HTR-8/SVneo (cell line): ENCODE data around the gene ZC2HC1B.
"Not testable (repeated sequence)": the region's sequence is repeated elsewhere in the genome, so short reads cannot be mapped to it uniquely, and the experiment has no call there.

ENCODE experiments used
- DNase-seq: peaks from one replicate; pipeline ENCODE4 v3.0.0; 2011; ENCODE audit warnings: low spot score, mixed read lengths; ENCODE audit not compliant: insufficient read length
- FAIRE-seq: peaks from 2 replicates; lab custom pipeline; 2011; peaks lifted over from hg19 to GRCh38; lab: Jason Lieb, UNC

Gene ZC2HC1B

GRCh38 chr6:143867236-143867635 is 3.0 kb downstream of the ZC2HC1B start:
- DNase-seq (no peak), FAIRE-seq (no peak)

- FAIRE-seq, DNase-seq: not testable (repeated sequence)
These were observed 4.5 kb downstream of the ZC2HC1B start for GRCh38 chr6:143868808-143869207.

DNA sequence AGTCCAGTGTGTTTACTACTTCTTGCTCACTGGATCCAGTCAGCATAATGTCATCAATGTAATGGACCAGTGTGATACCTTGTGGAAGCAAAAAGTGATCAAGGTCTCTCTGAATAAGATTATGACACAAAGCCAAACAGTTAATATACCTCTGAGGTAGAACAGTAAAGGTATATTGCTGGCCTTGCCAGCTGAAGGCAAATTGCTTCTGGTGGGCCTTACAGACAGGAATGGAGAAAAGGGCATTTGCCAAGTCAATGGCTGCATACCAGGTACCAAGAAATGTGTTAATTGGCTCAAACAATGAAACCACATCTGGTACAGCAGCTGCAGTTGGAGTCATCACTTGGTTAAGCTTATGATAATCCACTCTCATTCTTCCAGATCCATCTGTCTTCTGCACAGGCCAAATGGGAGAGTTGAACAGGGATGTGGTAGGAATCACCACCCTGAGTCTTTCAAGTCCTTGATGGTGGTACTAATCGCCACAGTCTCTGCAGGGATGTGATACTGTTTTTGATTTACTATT is 7.0 kb downstream of the ZC2HC1B start:
- not testable (repeated sequence) for FAIRE-seq, DNase-seq

GRCh38 chr6:143872201-143872600 is 7.9 kb downstream of the ZC2HC1B start:
- FAIRE-seq: no peak
- no peak for DNase-seq

- DNase-seq, FAIRE-seq: not testable (repeated sequence)
These were observed 9.3 kb downstream of the ZC2HC1B start for GRCh38 chr6:143873600-143873999.

DNA sequence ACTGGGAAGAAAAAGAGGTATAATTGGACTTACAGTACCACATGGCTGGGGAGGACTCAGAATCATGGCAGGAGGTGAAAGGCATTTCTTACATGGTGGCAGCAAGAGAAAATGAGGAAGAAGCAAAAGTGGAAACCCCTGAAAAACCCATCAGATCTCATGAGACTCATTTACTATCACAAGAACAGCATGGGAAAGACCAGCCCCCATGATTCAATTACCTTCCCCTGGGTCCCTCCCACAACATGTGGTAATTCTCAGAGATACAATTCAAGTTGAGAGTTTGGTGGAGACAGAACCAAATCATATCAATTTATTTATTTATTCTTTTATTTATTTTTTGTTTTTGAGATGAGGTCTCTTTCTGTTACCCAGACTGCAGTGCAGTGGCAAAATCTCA is 10.2 kb downstream of the ZC2HC1B start:
- not testable (repeated sequence) for FAIRE-seq, DNase-seq

- DNase-seq: no peak
- FAIRE-seq: no peak
These were observed 13.5 kb downstream of the ZC2HC1B start for GRCh38 chr6:143877584-143878271.

DNA sequence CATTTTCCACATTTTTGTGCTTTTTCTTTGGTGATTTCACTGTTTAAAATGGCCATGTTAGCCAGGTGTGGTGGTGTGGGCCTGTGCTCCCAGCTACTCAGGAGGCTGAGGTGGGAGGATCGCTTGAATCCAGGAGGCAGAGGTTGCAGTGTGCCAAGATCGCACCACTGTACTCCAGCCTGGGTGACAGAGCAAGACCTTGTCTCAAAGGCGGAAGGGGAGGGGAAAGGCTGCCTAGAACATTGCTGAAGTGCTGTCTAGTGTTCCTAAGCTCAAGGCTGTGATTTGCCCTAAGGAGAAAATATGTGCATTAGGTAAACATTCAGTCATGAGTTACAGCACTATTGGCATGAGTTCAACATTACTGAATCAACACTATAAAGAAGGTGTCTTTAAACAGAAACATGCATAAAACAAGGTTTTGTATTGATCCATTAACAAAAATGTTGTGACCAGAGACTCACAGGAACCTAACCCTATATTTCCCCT is 14.0 kb downstream of the ZC2HC1B start:
- FAIRE-seq: no peak
- DNase-seq: no peak

- DNase-seq (no peak), FAIRE-seq (no peak)
These were observed 16.1 kb downstream of the ZC2HC1B start for GRCh38 chr6:143880412-143880811.

DNA sequence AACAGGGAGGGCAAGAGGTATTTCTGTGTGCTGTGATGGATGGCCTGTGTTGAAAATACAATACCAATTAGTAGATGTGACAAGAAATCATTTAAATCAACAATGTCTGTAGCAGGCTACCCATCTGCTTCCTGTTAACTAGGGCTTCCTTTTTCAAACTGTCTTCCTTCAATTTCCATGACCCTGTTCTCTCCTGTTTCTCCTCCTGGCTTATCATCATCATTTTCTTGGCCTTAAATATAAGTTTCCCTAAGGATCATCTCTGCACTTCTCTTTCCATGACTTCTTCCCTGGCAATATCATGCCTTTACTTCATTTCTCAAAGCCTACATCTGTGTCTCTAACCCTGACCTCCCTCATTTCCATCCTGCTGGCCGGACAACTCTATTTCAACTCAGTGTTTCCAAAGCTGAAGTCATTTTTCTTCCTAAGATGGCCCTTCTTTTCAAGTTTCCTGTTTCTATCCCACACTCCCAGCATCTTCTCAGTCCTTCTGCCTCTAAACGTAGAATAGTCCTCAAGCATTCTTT is 18.2 kb downstream of the ZC2HC1B start:
- FAIRE-seq: no peak

DNA sequence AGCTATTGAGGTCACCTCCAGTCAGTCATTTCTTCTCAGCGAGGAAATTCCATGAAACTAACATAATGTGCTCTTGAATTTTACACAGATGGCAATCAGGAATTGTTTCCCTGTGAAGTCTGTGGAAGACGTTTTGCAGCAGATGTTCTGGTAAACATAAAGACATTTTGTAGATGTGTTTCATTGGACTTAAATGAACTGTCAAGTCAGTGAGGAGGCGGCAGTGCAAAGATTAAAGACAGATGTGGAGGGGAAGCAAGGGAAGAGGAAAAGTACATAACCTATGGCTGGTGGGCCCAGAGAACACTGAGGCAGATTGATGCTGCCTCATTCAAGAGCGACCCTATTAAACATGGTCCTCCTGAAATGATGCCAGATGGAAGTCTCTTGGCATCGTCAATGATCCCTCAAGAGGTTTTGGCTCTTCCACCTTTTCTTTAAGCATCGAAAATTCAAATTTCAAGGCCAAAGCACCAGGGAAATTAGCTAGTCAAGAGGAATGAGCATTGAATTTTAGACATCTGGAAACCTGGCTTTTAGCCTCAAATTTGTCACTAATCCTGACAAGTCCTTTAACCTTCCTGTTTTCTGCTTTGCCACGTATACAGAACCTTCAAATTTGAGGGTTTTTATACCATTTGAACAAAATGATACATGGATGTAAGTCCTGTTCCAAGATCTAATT is 20.1 kb downstream of the ZC2HC1B start:
- DNase-seq (no peak), FAIRE-seq (no peak)

More for the DNA sequence above, 18.2 kb downstream of the ZC2HC1B start:
- no peak for DNase-seq

- no peak for FAIRE-seq
These were observed 20.8 kb downstream of the ZC2HC1B start for GRCh38 chr6:143885116-143885515.

GRCh38 chr6:143894655-143895054 is 30.4 kb downstream of the ZC2HC1B start:
- DNase-seq (no peak), FAIRE-seq (no peak)

More at GRCh38 chr6:143885116-143885515, 20.8 kb downstream of the ZC2HC1B start:
- DNase-seq: no peak

DNA sequence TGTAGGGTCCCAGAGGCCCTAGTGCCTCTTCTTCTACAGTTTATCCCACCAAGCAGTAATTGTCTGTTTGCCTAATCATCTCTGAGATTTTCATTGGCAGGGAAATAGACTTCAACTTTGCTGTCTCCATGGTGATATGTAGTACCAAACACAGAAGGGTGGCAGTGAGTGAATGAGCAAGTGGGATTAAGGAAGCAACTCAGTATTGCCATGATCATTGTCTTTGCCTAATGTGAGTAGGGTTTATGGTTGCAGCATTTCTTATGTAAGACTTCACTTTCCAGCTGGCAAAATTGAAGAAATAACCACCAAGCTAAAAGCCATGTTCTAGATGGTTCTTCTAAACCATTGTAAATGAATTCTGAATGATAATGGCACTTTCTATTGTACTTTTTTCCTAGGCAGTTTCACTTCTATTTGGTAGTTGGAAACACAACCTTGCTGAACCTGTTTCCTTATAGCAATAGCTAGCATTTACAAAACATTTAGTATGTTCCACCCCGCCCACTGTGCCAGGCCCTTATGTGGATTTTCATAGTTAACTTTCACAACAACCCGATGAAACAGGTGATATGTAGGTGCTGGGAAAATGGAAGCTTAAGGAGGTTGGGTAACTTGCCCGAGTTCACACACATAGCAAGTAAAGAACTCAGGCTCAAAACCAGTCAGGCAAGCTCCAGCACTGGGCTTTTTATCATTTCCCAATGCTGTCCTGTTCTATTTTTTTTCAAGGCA is 32.0 kb downstream of the ZC2HC1B start:
- no peak for FAIRE-seq
- DNase-seq: no peak

DNA sequence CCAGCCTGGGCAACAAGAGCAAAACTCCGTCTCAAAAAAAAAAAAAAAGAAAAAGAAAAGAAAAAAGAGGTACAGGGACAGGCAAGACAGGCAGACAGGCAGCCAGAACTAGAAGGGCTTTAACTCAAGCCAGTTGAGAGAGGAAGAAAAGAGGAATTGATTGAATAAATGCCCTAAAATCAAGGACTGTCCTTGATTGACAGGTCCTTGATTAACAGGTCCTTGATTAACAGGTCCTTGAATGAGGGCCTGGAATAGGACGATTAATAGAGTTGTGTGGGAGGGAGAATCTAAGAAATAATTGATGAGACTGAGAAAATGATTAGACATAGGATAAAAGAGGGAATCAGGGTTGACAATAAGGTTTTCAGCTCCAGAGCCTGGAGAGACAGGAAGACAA is 36.1 kb downstream of the ZC2HC1B start:
- no peak for DNase-seq
- FAIRE-seq: no peak

DNA sequence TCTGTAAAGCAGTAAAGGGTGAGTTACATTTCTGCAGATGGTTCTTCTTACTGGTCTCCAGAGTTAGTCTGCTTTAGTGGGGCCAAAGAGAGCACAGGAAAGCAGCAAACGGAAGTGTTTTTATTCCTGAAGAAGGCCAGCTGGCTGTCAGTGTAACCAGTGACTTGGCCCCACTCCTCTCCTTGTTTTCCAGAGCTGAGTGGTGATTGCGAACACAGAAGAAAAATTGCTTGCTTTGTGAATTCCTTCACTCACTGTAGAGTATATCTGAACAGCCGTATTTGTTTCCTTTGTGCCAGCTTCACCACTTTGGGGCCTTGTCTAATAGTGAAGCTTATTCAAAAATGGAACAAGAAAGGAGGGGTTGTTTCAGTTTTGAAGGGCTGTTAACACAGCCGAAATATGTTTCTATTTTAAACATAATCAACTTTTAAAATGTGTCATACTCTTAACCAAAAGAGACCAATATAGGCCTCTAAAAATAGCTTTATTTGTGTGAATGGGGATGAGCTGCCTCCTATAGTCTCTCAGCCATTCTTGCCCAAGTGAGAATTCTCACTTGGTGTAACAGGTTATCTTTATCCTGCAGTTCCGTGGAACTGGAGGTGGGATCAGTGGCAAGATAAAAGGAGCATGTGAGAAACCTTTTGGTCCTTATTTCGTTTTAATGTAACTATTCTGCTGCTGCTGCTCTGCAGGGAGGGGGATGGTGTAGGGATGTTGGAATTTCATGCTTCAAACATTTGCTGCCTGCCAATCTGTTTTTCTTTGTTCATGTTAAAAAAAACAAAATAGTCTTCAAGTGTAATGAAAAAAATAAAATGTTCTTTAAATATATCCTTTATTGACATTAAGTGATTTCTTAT is 37.8 kb downstream of the ZC2HC1B start:
- FAIRE-seq (no peak), DNase-seq (no peak)

DNA sequence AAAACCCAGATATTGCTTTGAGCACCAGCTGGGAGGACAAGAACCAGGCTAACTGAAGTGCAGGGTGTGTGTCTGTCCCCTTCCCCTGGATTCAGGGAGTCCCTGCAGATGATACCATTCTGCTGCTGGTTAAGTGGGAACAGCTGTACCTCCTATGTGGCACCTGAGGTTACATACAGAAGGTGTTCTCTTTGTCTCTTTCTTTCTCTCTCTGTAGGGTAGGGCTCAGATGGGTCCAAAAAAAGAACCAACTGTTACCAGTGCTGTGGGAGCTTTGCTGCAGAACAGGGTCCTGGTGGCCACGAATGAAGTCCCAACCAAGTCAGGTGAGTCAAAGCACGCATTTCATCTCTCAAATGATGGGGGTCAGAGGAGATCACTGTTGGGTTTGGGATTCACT is 38.6 kb downstream of the ZC2HC1B start:
- FAIRE-seq (no peak), DNase-seq (no peak)

- FAIRE-seq: no peak
- DNase-seq: no peak
These were observed 46.8 kb downstream of the ZC2HC1B start for GRCh38 chr6:143911028-143911427.

GRCh38 chr6:143912671-143913070 is 48.4 kb downstream of the ZC2HC1B start:
- FAIRE-seq (no peak), DNase-seq (no peak)
